GM18499 (cell line): ENCODE measurements around the gene ANKRD40.
"Not testable (repeated sequence)": the region's sequence is repeated elsewhere in the genome, so short reads cannot be mapped to it uniquely, and the experiment has no call there.

Source experiments
- ATAC-seq: cut with Tn5 transposase; IDR thresholded peaks from one replicate; pipeline ENCODE4 v1.9.1; 2021; ENCODE audit warnings: moderate number of reproducible peaks; ENCODE audit not compliant: insufficient read depth, unreplicated experiment

ANKRD40 gene

DNA sequence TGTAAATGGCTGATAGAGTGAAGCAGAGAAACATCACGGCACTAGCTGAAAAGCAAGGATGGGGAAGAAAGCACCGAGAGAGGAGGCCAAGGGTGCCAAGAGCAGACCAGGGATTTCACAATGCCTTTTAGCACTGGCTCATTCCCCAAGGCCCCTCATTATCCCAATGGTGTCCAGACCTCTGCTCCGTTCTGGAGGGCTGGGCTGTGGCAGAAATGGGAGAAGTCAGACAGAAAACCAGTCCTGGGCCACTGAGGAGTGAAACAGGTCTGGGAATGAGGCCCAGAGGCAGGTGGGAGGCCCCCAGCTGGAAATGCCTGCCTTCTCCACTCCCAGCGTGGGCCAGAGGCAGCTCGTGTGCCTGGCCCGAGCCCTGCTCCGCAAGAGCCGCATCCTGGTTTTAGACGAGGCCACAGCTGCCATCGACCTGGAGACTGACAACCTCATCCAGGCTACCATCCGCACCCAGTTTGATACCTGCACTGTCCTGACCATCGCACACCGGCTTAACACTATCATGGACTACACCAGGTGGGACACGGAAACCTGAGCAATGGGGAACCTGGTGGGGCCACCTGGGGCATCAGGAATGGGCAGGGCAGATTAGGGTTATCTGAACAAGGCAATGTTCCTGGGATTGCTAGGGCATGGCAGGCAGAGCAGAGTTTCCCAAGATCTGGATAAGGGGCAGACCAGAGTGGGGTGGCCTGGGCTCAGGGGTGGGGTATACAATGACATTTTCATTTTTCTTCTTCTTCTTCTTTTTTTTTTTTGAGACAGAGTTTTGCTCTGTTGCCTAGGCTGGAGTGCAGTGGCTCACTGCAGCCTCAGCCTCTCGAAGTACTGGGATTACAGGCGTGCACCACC lies 20.3 kb downstream of the ANKRD40 start:
- no peak for ATAC-seq

DNA sequence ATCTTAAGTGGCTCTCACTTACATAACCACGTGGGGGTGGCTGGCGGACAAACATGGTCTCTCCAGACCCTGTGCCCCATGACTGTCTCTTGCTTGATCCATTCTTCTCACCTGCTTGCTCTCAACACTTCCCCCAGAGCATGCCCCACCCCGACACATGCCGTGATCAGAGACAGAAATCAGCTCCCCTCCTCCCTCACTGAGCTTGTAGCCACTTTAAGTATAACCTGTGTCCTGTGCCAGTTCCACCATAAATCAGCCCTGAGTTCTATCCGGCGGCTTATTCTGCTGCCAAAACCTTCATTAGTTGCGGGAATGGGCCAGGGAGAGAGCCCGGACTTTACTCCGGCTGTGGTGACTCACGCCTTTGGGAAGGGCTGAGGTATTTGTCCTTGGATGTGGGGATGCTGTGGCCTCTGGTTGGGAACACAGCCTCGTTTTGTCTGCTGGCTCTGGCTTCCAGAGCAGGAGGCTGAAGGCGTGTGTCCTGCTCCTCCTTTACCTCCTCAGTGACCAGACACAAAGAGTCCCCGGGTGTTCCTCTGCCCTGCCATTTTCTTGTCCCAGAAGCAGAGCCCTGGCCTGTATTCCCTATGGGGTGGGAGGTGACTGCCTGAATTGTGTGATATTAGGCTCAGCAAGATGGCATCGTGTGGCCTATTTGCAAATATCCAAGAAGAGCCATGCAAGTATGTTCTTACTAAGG lies 21.1 kb downstream of the ANKRD40 start:
- no peak for ATAC-seq

DNA sequence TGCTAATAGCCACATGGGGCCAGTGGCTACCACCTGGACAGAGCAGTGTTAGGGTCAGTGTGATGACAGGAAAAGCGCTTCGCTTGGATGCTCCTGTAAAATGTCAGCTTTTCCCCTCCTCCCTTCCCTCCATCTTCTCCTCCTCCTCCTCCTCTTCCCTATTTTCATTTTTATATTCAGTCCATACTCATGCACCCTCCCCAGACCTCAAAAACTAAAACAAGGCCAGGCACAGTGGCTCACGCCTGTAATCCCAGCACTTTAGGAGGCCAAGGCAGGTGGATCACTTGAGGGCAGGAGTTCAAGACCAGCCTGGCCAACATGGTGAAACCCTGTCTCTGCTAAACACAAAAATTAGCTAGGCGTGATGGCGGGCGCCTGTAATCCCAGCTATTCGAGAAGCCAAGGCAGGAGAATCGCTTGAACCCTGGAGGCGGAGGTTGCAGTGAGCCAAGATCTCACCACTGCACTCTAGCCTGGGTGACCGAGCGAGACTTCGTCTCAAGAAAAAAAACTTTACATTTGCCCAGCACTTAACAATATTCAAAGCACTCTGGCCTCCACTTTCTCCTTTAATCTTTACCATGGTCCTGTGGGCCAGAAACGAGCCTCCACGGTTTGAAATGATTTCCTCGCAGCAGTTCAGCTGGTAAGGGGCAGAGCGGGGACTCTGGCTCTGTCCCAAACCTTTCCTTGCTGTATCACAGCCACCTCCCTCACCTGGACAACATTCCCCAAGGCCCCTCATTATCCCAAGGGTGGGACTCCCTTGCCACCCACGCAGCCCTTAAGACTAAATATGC lies 21.8 kb downstream of the ANKRD40 start:
- no peak for ATAC-seq

DNA sequence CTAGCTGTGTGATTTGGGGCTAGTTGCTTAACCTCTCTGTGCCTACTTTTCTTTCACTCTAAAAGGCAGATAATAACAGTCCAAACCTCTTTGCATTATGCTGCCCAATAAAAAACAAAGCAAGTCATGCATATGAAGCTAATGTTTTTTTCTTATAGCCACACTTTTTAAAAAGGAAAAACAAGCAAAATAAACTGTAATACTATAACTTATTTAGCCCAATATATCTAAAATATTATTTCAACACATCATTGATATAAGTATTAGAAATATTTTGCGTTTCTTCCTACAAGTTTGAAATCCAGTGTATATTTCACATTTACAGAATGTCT lies 22.4 kb downstream of the ANKRD40 start:
- no peak for ATAC-seq

DNA sequence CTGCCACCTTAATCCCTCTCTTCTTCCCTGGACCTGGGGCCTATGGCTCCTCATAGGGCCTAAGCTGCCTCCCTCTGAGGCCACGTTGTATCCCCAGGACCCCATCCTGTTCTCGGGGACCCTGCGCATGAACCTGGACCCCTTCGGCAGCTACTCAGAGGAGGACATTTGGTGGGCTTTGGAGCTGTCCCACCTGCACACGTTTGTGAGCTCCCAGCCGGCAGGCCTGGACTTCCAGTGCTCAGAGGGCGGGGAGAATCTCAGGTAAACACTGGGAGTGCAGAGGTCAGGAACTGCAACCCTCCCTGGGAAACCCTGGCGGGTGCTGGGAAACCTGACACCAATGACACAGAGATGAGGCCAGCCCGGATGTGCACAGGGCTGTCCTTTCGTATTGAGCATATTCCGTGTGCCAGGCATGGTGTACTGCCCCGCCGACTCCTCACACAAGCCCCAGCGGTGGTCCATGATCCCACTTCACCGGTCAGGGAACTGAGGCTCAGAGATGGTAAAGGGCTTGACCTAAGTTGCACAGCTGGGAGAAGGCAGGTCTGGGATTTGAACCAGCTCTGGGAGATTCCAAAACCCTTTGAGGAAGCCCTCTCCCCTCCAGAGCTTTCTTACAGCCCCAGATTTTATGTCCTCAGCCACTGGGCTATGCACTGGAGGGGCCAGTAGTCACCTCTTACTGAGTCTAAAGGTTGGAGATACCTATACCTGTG lies 22.9 kb downstream of the ANKRD40 start:
- ATAC-seq: no peak

DNA sequence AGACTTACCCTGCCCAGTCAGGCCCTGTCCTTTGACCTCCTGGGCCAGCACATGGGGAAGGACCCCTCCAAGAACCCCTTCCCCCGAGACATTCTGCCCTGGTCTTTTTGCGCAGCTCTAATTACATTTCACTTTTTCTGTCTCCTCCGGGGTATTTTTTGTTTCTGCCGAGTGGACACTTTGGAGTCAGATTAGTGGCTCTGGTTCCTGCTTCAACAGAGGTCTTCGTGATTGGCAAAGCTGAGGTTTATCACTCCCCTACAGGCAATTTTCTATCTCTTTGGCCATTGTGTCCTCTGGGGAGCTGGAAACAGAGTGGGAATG lies 23.5 kb downstream of the ANKRD40 start:
- ATAC-seq: no peak

DNA sequence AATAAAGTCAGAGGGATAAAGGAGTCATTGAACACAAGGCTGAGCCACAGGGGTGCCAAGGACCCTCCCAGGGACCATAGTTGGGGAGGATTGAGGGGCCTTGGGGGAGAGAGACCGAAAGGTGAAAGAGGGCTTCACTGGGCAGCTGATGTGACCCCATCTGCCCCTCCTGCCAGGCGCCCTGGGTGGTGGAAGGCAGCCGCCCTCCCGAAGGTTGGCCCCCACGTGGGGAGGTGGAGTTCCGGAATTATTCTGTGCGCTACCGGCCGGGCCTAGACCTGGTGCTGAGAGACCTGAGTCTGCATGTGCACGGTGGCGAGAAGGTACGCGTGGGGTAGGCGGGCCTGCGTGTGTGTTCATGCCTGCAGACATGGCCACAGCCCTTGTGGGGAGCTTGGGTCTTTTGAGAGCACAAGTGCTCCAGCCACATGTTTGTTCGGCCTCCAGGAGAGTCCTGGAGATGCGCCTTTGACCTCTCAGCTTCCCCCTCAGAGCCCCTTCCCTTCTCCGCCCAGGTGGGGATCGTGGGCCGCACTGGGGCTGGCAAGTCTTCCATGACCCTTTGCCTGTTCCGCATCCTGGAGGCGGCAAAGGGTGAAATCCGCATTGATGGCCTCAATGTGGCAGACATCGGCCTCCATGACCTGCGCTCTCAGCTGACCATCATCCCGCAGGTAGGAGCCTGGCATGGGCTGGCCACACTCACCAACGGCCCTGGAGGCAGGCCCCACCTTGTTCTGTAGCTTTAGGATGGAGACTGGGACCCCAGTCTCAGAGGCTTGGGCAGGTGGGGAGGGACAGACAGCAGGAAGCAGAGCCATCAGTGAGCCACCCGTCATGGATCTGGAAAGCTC lies 24.1 kb downstream of the ANKRD40 start:
- no peak for ATAC-seq

DNA sequence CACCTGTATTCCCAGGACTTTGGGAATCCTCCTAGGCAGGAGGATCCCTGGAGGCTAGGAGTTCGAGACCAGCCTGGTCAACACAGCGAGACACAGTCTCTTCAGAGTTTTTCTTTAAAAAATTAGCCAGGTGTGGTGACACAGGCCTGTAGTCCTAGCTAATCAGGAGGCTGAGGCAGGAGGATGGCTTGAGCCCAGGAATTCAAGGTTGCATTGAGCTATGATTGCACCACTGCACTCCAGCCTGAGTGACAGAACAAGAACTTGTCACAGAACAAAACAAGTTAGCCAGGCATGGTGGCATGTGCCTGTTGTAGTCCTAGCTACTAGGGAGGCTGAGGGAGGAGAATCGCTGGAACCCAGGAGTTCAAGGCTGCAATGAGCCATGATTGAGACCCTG lies 24.8 kb downstream of the ANKRD40 start:
- no peak for ATAC-seq

DNA sequence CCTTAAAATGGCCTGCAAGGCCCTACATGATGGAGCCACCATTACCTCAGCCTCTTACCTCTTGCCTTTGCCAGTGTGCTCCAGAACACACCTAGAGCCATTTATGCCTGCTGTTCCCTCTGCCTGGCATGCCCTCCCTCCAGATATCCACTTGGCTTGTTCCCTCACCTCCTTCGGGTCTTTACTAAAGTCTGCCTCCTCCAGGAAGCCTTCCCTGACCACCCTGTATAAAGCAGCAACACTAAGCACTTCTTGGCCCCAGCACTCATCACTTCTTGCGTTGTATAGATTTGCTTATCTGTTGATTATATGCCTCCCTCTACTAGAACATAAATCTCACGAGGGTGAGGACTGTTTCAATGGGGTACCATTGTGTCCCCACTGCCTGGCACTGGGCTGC lies 25.3 kb downstream of the ANKRD40 start:
- ATAC-seq: no peak

DNA sequence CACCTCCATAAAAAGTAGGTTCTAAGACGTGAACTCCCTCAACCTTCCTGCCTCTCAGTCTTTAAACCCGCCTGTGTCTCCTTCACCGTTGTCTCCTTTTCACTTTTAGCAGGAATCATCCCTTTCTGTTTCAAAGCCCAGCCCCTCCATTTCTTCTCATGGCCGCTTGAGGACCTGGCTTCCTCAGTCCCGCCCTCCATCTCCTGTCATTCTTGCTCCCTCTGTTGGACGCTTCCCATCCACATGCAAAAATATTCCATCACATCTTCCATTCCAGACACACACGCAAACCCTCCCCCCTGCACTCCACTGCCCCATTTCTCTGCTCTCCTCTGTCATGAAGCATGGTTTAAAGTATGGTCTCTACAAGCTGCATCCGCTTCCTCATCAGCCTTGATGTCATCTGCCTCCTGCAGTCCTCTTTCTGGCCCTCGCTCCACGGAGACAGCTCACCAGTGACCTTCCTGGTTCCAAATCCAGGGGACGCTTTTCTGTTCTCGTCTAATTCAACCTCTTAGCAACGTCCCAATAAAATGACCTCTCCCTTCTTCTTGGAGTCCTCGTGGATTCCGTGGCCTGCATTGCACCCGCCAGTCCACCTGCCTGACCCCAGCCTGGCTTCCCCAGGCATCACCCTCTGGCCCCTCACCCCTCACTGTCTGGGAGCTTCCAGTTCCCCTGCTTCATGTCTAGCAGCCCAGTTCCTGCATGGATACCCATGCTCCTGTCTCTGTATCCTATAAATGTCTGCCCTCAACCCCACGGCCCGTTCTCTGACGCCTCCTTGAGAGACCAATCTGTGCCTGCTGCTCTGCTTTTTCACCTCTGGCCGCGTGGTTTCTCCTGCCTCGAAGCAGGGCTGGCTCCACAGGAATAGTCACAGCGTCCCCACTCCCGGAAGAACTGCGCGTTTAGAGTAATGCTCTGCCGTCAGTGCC lies 26.2 kb downstream of the ANKRD40 start:
- no peak for ATAC-seq

DNA sequence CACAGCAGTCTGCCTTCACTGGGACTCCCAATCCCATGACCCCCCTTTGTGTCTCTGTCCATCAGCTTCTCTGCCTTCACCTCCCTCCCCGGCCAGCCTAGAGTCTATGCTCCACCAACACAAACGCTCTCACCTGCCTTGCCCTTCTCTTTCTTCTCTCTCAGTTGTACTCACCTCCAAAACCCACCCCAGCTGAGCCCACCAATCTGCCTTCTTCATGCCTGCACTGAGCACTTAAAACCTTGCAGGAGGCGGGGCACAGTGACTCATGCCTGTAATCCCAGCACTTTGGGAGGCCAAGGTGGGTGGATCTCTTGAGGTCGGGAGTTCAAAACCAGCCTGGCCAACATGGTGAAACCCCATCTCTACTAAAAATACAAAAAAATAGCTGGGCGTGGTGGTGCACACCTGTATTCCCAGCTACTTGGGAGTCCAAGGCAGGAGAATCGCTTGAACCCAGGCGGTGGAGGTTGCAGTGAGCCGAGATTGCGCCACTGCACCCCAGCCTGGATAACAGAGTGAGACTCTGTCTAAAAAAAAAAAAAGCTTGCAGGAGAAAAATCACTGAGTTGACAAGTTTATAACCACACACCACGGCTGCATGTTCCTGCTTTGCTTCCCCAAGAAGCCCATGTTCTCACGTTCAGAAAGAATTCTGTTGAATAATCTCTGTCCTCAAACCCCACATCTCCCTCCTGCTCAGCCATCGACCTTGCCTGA lies 27.0 kb downstream of the ANKRD40 start:
- not testable (repeated sequence) for ATAC-seq

DNA sequence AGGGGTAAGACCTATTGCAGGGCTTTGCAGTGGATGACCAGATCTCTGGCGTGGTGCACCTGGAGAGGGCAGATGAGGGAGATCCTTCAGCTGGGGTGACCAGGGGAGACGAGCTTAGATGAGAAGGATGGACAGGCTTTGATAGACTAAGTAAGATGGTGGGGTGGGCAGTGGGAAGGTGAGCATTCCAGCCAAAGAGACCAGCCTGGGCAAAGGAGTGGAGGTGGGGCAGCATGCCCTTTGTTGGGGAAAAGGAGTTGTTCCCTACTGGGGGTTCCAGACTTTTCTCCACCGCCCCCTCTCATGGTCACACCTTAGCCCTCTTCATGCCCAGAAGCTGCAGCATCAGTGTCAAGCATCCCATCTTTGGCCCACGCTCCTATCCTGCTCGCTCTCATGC lies 27.6 kb downstream of the ANKRD40 start:
- ATAC-seq: no peak

DNA sequence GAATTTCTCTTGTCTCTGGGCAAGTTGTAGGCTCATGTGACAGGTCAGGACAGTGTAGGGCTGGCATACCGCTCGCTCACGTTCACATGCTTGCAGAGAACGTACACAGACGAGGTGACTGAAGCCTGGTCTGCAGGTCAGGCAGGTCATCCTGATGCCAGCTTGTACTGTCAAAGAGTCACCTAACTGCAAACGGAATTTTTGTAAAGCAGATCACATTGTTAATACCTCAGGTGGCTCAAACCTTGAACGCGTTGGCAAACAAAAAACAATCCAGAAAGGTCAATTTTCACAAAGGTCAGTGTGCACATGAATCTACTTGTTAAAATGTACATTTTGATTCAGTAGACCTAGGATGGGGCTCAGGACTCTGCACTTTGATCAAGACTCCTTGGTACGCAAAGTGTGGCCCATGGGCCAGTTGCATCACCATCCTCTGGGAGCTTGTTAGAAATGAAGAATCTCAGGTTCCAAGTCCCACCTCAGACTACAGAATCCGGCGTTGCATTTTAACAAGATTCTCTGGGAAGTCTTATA lies 28.6 kb downstream of the ANKRD40 start:
- ATAC-seq: no peak

DNA sequence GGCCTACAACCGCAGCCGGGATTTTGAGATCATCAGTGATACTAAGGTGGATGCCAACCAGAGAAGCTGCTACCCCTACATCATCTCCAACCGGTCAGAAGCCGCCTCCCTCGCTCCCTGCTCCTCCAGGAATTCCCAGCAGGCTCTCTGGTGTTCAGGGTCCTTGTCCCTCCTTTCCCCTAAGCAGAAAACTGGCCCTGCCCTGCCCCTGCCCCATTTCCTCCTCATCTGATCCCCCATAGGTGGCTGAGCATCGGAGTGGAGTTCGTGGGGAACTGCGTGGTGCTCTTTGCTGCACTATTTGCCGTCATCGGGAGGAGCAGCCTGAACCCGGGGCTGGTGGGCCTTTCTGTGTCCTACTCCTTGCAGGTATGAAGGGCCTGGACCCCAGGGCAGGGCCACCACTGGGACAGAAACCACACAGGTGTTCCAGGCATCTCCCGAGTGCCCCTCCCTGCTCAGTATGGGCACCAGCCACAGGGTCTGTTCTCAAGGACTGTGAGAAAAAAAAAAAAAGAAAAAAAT lies 29.8 kb downstream of the ANKRD40 start:
- no peak for ATAC-seq

DNA sequence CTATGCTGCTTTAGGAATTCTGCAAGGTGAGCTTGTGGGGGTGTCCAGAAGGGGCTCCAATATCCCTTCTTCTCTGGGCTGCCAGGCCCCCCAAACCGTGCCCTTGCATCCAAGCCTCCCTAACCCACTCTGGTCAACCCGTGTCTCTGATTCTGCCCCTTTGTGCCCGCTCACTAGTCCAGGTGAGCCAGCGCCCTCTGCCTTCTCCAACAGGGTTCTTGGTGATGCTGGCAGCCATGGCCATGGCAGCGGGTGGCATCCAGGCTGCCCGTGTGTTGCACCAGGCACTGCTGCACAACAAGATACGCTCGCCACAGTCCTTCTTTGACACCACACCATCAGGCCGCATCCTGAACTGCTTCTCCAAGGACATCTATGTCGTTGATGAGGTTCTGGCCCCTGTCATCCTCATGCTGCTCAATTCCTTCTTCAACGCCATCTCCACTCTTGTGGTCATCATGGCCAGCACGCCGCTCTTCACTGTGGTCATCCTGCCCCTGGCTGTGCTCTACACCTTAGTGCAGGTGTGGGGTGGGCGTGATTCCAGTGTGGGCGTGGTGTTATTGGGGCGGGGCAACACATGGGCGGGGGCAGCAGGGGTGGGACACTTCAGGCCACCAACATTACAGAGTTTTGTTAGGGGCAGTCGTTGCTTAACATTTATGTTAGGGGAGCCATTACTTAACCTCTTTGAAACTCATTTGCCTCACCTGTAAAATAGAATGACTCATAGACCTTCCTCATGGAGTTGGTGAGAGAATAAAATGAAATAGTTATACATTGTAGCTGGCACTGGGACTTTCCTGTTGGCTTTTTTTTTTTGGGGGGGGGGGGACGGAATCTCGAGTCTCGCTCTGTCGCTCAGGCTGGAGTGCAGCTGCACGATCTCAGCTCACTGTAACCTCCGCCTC lies 31.4 kb downstream of the ANKRD40 start:
- ATAC-seq: no peak

DNA sequence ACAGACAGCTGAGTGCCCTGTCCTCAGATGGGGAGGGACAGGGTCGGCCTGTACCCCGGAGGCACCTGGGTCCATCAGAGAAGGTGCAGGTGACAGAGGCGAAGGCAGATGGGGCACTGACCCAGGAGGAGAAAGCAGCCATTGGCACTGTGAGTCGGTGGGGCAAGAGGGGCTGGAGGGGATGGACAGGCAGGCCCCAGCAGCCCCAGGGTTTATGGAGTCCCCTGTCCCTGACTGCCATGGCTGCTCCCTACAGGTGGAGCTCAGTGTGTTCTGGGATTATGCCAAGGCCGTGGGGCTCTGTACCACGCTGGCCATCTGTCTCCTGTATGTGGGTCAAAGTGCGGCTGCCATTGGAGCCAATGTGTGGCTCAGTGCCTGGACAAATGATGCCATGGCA lies 32.1 kb downstream of the ANKRD40 start:
- ATAC-seq: no peak

DNA sequence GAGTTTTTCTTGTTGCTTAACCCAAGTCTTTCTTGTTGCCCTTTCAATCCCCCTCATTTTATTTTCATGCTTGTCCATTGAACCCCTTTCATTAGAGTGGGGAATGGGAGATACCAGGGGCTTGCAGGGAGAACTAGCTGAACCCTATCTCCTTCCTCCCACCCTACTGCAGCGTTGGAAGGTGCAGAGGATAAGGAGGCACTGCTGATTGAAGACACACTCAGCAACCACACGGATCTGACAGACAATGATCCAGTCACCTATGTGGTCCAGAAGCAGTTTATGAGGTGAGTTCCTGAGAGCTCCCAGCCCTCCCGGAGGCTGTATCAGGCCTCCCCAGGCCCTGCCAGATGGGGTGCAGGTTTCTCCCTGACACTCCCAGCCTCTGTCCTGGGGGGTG lies 32.5 kb downstream of the ANKRD40 start:
- no peak for ATAC-seq
